Measurements from ENCODE around the gene ENGASE.

The ENGASE gene

GRCh38 chr17:79105937-79106336, 31.3 kb downstream of the ENGASE start:
- FAIRE-seq = no peak
- no peak for TF ChIP-seq CTCF (IDR thresholded peaks at IDR 0.05; ENCODE audit: insufficient read depth, missing control alignments)
- DNase-seq (ENCODE audit: insufficient read length, low spot score) = no peak

GRCh38 chr17:79106958-79107357, 32.3 kb downstream of the ENGASE start:
- DNase-seq (ENCODE audit: insufficient read length, low spot score) (no peak), FAIRE-seq (no peak)
- TF ChIP-seq CTCF (IDR thresholded peaks at IDR 0.05; ENCODE audit: insufficient read depth, missing control alignments) = no peak

- FAIRE-seq = no peak
- no peak for DNase-seq (ENCODE audit: insufficient read length, low spot score)
- no peak for TF ChIP-seq CTCF (IDR thresholded peaks at IDR 0.05; ENCODE audit: insufficient read depth, missing control alignments)
Observed at GRCh38 chr17:79107499-79108231, 33.0 kb downstream of the ENGASE start.

- TF ChIP-seq CTCF (IDR thresholded peaks at IDR 0.05; ENCODE audit: insufficient read depth, missing control alignments) = no peak
- FAIRE-seq (no peak), DNase-seq (ENCODE audit: insufficient read length, low spot score) (no peak)
Observed at GRCh38 chr17:79108232-79108850, 33.7 kb downstream of the ENGASE start.

- FAIRE-seq (no peak), DNase-seq (ENCODE audit: insufficient read length, low spot score) (no peak)
- TF ChIP-seq CTCF (IDR thresholded peaks at IDR 0.05; ENCODE audit: insufficient read depth, missing control alignments) = no peak
Observed at GRCh38 chr17:79108870-79109269, 34.2 kb downstream of the ENGASE start.

- peak; percentile 47 for TF ChIP-seq CTCF (IDR thresholded peaks at IDR 0.05; ENCODE audit: insufficient read depth, missing control alignments)
- FAIRE-seq (no peak), DNase-seq (ENCODE audit: insufficient read length, low spot score) (no peak)
Observed at GRCh38 chr17:79109584-79109983, 35.0 kb downstream of the ENGASE start.

GRCh38 chr17:79111097-79111496, 36.5 kb downstream of the ENGASE start:
- TF ChIP-seq CTCF (IDR thresholded peaks at IDR 0.05; ENCODE audit: insufficient read depth, missing control alignments) = no peak
- no peak for FAIRE-seq
- no peak for DNase-seq (ENCODE audit: insufficient read length, low spot score)

Data from D721Med (cell line).